ENCODE results near the gene PARP9.
A peak's percentile ranks its signal among the peaks of the same experiment; 100 is the strongest.

Gene PARP9

GRCh38 chr3:122564155-122564912, at the start of gene PARP9, which contains the start of gene DTX3L:
Gene PARP9 (minus strand): TSS chr3:122564300. CDS start chr3:122559620, 4,680 bp downstream.
Gene DTX3L (plus strand): TSS chr3:122564338. CDS start chr3:122564427, 89 bp downstream.
- Mint-ChIP-seq H3K4me1 (ENCODE audit: low read depth) (peaks cover 65% of the 10 kb centered on the region), H3K4me3 (peak within 1 kb of the TSS; percentile 100), H3K27me3 (ENCODE audit: low read depth) (no peaks in the 10 kb centered on the region), H3K27ac (peak within 1 kb of the TSS; percentile 98), H3K9me3 (no peaks in the 10 kb centered on the region), H3K36me3 (ENCODE audit: low read depth) (peaks cover 77% of the 10 kb centered on the region)
- peak; percentile 73 for DNase-seq (ENCODE audit: low spot score)

GRCh38 chr3:122612696-122613095, 48.6 kb upstream of the PARP9 start:
- Mint-ChIP-seq H3K9me3 (peaks cover 12% of the 10 kb centered on the region), H3K4me3 (no peak overlapping the region), H3K36me3 (ENCODE audit: low read depth) (peaks cover 55% of the 10 kb centered on the region), H3K4me1 (ENCODE audit: low read depth) (peaks cover 20% of the 10 kb centered on the region), H3K27ac (peak overlapping the region; percentile 31), H3K27me3 (ENCODE audit: low read depth) (no peaks in the 10 kb centered on the region)
- no peak for DNase-seq (ENCODE audit: low spot score)

- peak overlapping the region; percentile 92 for H3K27ac Mint-ChIP-seq
- H3K36me3 Mint-ChIP-seq (ENCODE audit: low read depth), result peaks cover 45% of the 10 kb centered on the region
- H3K4me1 Mint-ChIP-seq (ENCODE audit: low read depth), result peaks cover 19% of the 10 kb centered on the region
- H3K9me3 Mint-ChIP-seq, result peaks cover 12% of the 10 kb centered on the region
- peak overlapping the region; percentile 73 for H3K4me3 Mint-ChIP-seq
- DNase-seq (ENCODE audit: low spot score), result peak; percentile 40
- H3K27me3 Mint-ChIP-seq (ENCODE audit: low read depth), result no peaks in the 10 kb centered on the region
Observed at GRCh38 chr3:122609798-122610559, 45.9 kb upstream of the PARP9 start.

- Mint-ChIP-seq H3K27ac (peak overlapping the region; percentile 76), H3K4me1 (ENCODE audit: low read depth) (peaks cover 19% of the 10 kb centered on the region), H3K36me3 (ENCODE audit: low read depth) (peaks cover 44% of the 10 kb centered on the region), H3K9me3 (peaks cover 12% of the 10 kb centered on the region), H3K4me3 (peak overlapping the region; percentile 35), H3K27me3 (ENCODE audit: low read depth) (no peaks in the 10 kb centered on the region)
- DNase-seq (ENCODE audit: low spot score), result no peak
Observed at GRCh38 chr3:122608916-122609315, 44.8 kb upstream of the PARP9 start.

GRCh38 chr3:122606330-122606729, 42.2 kb upstream of the PARP9 start:
- Mint-ChIP-seq H3K4me3 (no peak overlapping the region), H3K9me3 (peaks cover 8% of the 10 kb centered on the region), H3K36me3 (ENCODE audit: low read depth) (peaks cover 42% of the 10 kb centered on the region), H3K27ac (no peak overlapping the region), H3K4me1 (ENCODE audit: low read depth) (peaks cover 20% of the 10 kb centered on the region), H3K27me3 (ENCODE audit: low read depth) (no peaks in the 10 kb centered on the region)
- DNase-seq (ENCODE audit: low spot score), result no peak

- peaks cover 27% of the 10 kb centered on the region for H3K36me3 Mint-ChIP-seq (ENCODE audit: low read depth)
- H3K9me3 Mint-ChIP-seq, result no peaks in the 10 kb centered on the region
- H3K4me1 Mint-ChIP-seq (ENCODE audit: low read depth), result peaks cover 6% of the 10 kb centered on the region
- DNase-seq (ENCODE audit: low spot score), result no peak
- no peak overlapping the region for H3K27ac Mint-ChIP-seq
- H3K27me3 Mint-ChIP-seq (ENCODE audit: low read depth), result no peaks in the 10 kb centered on the region
- no peak overlapping the region for H3K4me3 Mint-ChIP-seq
Observed at GRCh38 chr3:122603056-122603455, 39.0 kb upstream of the PARP9 start.

- no peak for DNase-seq (ENCODE audit: low spot score)
- H3K36me3 Mint-ChIP-seq (ENCODE audit: low read depth), result peaks cover 23% of the 10 kb centered on the region
- no peaks in the 10 kb centered on the region for H3K27me3 Mint-ChIP-seq (ENCODE audit: low read depth)
- no peaks in the 10 kb centered on the region for H3K9me3 Mint-ChIP-seq
- H3K4me3 Mint-ChIP-seq, result no peak overlapping the region
- peaks cover 6% of the 10 kb centered on the region for H3K4me1 Mint-ChIP-seq (ENCODE audit: low read depth)
- no peak overlapping the region for H3K27ac Mint-ChIP-seq
Observed at GRCh38 chr3:122602011-122602710, 38.1 kb upstream of the PARP9 start.

GRCh38 chr3:122598556-122598955, 34.5 kb upstream of the PARP9 start:
- no peak overlapping the region for H3K4me3 Mint-ChIP-seq
- H3K9me3 Mint-ChIP-seq, result no peaks in the 10 kb centered on the region
- no peak for DNase-seq (ENCODE audit: low spot score)
- H3K4me1 Mint-ChIP-seq (ENCODE audit: low read depth), result peaks cover 6% of the 10 kb centered on the region
- H3K36me3 Mint-ChIP-seq (ENCODE audit: low read depth), result peaks cover 22% of the 10 kb centered on the region
- no peaks in the 10 kb centered on the region for H3K27me3 Mint-ChIP-seq (ENCODE audit: low read depth)
- H3K27ac Mint-ChIP-seq, result no peak overlapping the region

- H3K4me3 Mint-ChIP-seq, result no peak overlapping the region
- H3K36me3 Mint-ChIP-seq (ENCODE audit: low read depth), result peaks cover 18% of the 10 kb centered on the region
Observed at GRCh38 chr3:122598151-122598550, 34.1 kb upstream of the PARP9 start.

GRCh38 chr3:122594025-122594424, 29.9 kb upstream of the PARP9 start:
- no peak overlapping the region for H3K4me3 Mint-ChIP-seq
- H3K27ac Mint-ChIP-seq, result no peak overlapping the region
- no peak for DNase-seq (ENCODE audit: low spot score)
- peaks cover 5% of the 10 kb centered on the region for H3K4me1 Mint-ChIP-seq (ENCODE audit: low read depth)
- no peaks in the 10 kb centered on the region for H3K27me3 Mint-ChIP-seq (ENCODE audit: low read depth)
- H3K9me3 Mint-ChIP-seq, result peaks cover 3% of the 10 kb centered on the region
- peaks cover 14% of the 10 kb centered on the region for H3K36me3 Mint-ChIP-seq (ENCODE audit: low read depth)

More at GRCh38 chr3:122598151-122598550, 34.1 kb upstream of the PARP9 start:
- no peak overlapping the region for H3K27ac Mint-ChIP-seq
- peaks cover 5% of the 10 kb centered on the region for H3K4me1 Mint-ChIP-seq (ENCODE audit: low read depth)
- no peak for DNase-seq (ENCODE audit: low spot score)
- no peaks in the 10 kb centered on the region for H3K9me3 Mint-ChIP-seq
- H3K27me3 Mint-ChIP-seq (ENCODE audit: low read depth), result no peaks in the 10 kb centered on the region

GRCh38 chr3:122590610-122591009, 26.5 kb upstream of the PARP9 start:
- no peak for DNase-seq (ENCODE audit: low spot score)
- H3K4me1 Mint-ChIP-seq (ENCODE audit: low read depth), result peaks cover 5% of the 10 kb centered on the region
- H3K27ac Mint-ChIP-seq, result no peak overlapping the region
- H3K36me3 Mint-ChIP-seq (ENCODE audit: low read depth), result peaks cover 19% of the 10 kb centered on the region
- no peak overlapping the region for H3K4me3 Mint-ChIP-seq
- H3K9me3 Mint-ChIP-seq, result peaks cover 3% of the 10 kb centered on the region
- no peaks in the 10 kb centered on the region for H3K27me3 Mint-ChIP-seq (ENCODE audit: low read depth)

- H3K36me3 Mint-ChIP-seq (ENCODE audit: low read depth), result peaks cover 28% of the 10 kb centered on the region
Observed at GRCh38 chr3:122589297-122589696, 25.2 kb upstream of the PARP9 start.

GRCh38 chr3:122587572-122587971, 23.5 kb upstream of the PARP9 start:
- Mint-ChIP-seq H3K9me3 (peaks cover 19% of the 10 kb centered on the region), H3K36me3 (ENCODE audit: low read depth) (peaks cover 43% of the 10 kb centered on the region), H3K27me3 (ENCODE audit: low read depth) (no peaks in the 10 kb centered on the region), H3K27ac (no peak overlapping the region), H3K4me3 (no peak overlapping the region), H3K4me1 (ENCODE audit: low read depth) (peaks cover 5% of the 10 kb centered on the region)
- DNase-seq (ENCODE audit: low spot score), result no peak

More at GRCh38 chr3:122589297-122589696, 25.2 kb upstream of the PARP9 start:
- Mint-ChIP-seq H3K27me3 (ENCODE audit: low read depth) (no peaks in the 10 kb centered on the region), H3K27ac (no peak overlapping the region), H3K4me3 (no peak overlapping the region), H3K4me1 (ENCODE audit: low read depth) (peaks cover 5% of the 10 kb centered on the region), H3K9me3 (peaks cover 4% of the 10 kb centered on the region)
- DNase-seq (ENCODE audit: low spot score), result no peak

Data from T-helper 2 cell treated with Interferon-gamma antibody and Interleukin-4, amounts not matched to agents 5 μg/mL and 100 μg/mL, for 36 hours (primary cell).